ENCODE data around the gene RAB15.

RAB15 gene

GRCh38 chr14:64910847-64911495 lies 61.2 kb downstream of the RAB15 start:
- peak; percentile 40 for DNase-seq (ENCODE audit: low read depth)

- DNase-seq (ENCODE audit: low read depth): peak; percentile 22
Observed at GRCh38 chr14:64906022-64906421, 66.1 kb downstream of the RAB15 start.

- DNase-seq (ENCODE audit: low read depth): peak; percentile 94
Observed at GRCh38 chr14:64899958-64900357, 72.2 kb downstream of the RAB15 start.
